HFFc6 (cell line): ENCODE measurements around the gene TMEM107. TPM values are rescaled to one million over a fixed set of nuclear protein-coding genes. Genes with fewer than 3 reads are reported as not detected.

Source experiments
- DNase-seq: peaks from one replicate; pipeline ENCODE4 v3.0.0-alpha.2; 2018
- H3K27ac Mint-ChIP-seq: 2 replicates; pipeline ENCODE4 v1.8.0; 2020; ENCODE audit warnings: mild to moderate bottlenecking, mixed read lengths
- H3K27me3 Mint-ChIP-seq: 2 replicates; pipeline ENCODE4 v1.8.0; 2021; ENCODE audit warnings: mild to moderate bottlenecking, moderate library complexity, mixed read lengths; ENCODE audit not compliant: insufficient read depth
- H3K36me3 Mint-ChIP-seq: 2 replicates; pipeline ENCODE4 v1.8.0; 2021; ENCODE audit warnings: low read depth, mixed read lengths
- H3K4me1 Mint-ChIP-seq: 2 replicates; pipeline ENCODE4 v1.8.0; 2020; ENCODE audit warnings: low read depth, mixed read lengths
- H3K4me3 Mint-ChIP-seq: 2 replicates; pipeline ENCODE4 v1.8.0; 2020; ENCODE audit warnings: mild to moderate bottlenecking, moderate library complexity, mixed read lengths
- H3K9me3 Mint-ChIP-seq: 2 replicates; pipeline ENCODE4 v1.8.0; 2020; ENCODE audit warnings: mild to moderate bottlenecking, mixed read lengths
- total RNA-seq, 6 experiments: library from RNA; stranded (reverse); fragmentation: NEBNext Ultra II Directional; extraction: Animal tissue kit (Norgen Biotek cat#: 25700); gene quantifications; 2 replicates in 1 of 6; 3 replicates in 5 of 6; pipeline ENCODE4 v1.2.3, GENCODE V29; 2021
- TF ChIP-seq, protein P1 (sequence below): fragments of 200-600 bp; sonication (generic); IDR thresholded peaks from 2 replicates; pipeline ENCODE4 v1.5.0; 2021; ENCODE audit warnings: antibody characterized with exemption, mild to moderate bottlenecking

Gene TMEM107
- total RNA-seq, 6 experiments from 2014 or later = 13.8 to 18.8 (median 17.5) TPM

DNA sequence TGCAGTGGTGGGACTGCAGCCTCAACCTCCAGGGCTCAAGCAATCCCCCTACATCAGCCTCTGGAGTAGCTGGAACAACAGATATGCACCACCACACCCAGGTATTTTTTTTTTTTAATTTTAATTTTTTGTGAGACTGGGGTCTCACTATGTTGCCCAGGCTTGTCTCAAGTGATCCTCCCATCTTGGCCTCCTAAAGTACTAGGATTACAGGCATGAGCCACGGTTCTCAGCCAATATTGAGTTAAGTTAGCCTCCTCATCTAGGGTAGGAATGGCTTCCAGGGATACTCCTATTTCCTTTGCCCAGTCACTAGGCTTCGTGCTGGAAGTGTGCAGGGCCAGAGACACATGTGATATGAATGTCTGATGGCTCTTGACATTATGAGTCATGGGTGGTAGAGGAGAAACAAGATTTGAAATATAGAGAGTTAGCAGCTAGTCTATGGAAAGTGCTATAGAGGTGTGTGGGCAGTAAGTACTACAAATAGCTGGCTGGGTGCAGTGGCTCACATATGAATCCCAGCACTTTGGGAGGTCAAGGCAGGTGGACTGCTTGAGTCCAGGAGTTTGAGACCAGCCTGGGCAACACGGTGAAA lies 44.2 kb downstream of the TMEM107 start:
- H3K4me3 Mint-ChIP-seq = no peak overlapping the region
- peaks cover 1% of the 10 kb centered on the region for H3K27me3 Mint-ChIP-seq
- TF ChIP-seq, protein P1, sequence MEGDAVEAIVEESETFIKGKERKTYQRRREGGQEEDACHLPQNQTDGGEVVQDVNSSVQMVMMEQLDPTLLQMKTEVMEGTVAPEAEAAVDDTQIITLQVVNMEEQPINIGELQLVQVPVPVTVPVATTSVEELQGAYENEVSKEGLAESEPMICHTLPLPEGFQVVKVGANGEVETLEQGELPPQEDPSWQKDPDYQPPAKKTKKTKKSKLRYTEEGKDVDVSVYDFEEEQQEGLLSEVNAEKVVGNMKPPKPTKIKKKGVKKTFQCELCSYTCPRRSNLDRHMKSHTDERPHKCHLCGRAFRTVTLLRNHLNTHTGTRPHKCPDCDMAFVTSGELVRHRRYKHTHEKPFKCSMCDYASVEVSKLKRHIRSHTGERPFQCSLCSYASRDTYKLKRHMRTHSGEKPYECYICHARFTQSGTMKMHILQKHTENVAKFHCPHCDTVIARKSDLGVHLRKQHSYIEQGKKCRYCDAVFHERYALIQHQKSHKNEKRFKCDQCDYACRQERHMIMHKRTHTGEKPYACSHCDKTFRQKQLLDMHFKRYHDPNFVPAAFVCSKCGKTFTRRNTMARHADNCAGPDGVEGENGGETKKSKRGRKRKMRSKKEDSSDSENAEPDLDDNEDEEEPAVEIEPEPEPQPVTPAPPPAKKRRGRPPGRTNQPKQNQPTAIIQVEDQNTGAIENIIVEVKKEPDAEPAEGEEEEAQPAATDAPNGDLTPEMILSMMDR = no peak
- H3K27ac Mint-ChIP-seq = peak overlapping the region; percentile 29; the same call in 1 of the 2 replicates
- no peaks in the 10 kb centered on the region for H3K9me3 Mint-ChIP-seq
- DNase-seq = peak; percentile 58
- H3K36me3 Mint-ChIP-seq = no peaks in the 10 kb centered on the region
- H3K4me1 Mint-ChIP-seq = peaks cover 34% of the 10 kb centered on the region

DNA sequence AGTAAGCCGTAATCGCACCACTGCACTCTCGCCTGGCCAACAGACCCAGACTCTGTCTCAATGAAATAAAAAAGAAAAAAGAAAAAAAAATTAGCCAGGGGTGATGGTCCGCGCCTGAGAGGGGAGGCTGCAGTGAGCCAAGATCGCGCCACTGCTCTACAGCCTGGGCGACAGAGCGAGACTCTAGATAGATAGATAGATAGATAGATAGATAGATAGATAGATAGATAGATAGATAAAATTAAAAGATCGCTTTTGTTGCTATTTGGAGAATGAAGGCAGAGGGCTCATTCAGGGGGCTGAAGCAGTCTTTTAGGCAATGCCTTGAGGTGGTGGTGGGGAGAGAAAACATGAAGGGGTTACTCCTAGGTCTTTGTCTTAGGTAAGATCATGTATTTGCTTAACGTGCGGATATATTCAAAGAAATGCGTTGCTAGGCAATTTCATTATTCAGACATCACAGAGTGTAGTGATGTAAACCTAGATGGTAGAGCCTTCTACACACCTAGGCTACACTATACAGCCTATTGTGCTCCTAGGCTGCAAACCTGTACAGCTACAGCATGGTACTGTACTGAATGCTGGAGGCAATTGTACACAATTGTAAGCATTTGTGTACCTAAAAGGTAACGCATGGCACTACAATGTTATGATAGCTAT lies 47.9 kb downstream of the TMEM107 start:
- Mint-ChIP-seq H3K9me3 (no peaks in the 10 kb centered on the region), H3K4me3 (no peak overlapping the region), H3K36me3 (no peaks in the 10 kb centered on the region), H3K4me1 (peaks cover 55% of the 10 kb centered on the region), H3K27me3 (peaks cover 4% of the 10 kb centered on the region), H3K27ac (no peak overlapping the region)
- TF ChIP-seq, protein P1 = no peak
- no peak for DNase-seq

DNA sequence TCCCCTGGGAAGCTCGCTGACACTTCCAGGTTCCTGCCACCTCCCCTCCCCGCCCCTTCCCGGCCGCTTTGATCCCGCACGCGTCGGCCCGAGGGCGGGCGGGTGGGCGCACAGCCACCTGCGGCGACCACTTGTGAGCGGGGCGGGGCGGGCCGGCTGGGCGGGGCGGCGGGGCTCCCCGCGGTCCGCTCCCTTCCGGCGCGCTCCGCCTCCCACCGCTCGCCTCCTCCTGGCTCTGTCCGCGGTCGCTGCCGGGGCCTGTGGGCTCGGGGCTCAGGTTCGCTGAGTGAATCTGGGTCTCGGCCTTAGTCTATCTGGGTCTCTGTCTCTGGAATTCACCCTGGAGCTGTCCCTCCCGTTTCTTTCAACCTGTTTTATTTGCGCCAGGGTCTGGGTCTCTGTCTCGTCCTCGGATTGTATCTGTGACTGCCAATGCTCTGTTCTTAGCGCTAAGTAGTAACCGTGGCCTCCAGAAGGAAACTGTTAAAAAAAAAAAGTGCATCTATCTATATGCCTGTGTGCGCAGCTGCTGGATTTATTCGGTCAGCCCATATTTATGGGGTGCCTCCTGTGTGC lies 49.6 kb downstream of the TMEM107 start:
- TF ChIP-seq, protein P1 = no peak
- peaks cover 53% of the 10 kb centered on the region for H3K4me1 Mint-ChIP-seq
- H3K9me3 Mint-ChIP-seq = no peaks in the 10 kb centered on the region
- H3K27ac Mint-ChIP-seq = peak overlapping the region; percentile 72
- peaks cover 2% of the 10 kb centered on the region for H3K27me3 Mint-ChIP-seq
- peak overlapping the region; percentile 88 for H3K4me3 Mint-ChIP-seq
- no peak for DNase-seq
- no peaks in the 10 kb centered on the region for H3K36me3 Mint-ChIP-seq

DNA sequence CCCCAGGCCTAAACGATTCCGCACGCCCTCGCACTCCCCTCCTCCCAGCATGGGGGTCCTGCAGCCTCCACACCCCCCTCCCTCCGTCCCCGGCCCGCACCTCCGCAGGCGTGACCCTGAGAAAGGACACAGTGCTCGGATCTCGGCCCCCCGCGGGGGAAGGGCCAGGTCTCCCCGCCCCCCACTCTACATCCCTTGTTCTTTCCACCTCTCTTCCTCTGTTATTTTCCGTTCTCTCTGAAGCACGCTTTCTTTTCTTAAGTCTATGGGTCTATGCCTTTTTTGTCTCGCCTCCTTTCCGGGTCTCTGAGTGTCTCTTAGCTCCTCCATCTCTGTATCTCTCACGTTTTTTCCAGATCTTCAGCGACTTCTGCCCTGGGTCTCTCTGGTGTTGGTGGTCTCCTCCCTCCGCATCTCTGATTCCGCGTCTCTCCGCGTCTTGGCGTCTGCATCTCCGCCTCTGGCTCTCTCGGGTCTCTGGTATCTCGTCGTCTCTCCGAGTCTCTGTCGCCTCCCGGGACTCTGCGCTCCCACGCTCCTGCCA lies 50.2 kb downstream of the TMEM107 start:
- H3K4me1 Mint-ChIP-seq = peaks cover 53% of the 10 kb centered on the region
- H3K9me3 Mint-ChIP-seq = no peaks in the 10 kb centered on the region
- TF ChIP-seq, protein P1 = no peak
- no peak for DNase-seq
- peaks cover 2% of the 10 kb centered on the region for H3K27me3 Mint-ChIP-seq
- peak overlapping the region; percentile 88 for H3K4me3 Mint-ChIP-seq
- no peaks in the 10 kb centered on the region for H3K36me3 Mint-ChIP-seq
- peak overlapping the region; percentile 35 for H3K27ac Mint-ChIP-seq

DNA sequence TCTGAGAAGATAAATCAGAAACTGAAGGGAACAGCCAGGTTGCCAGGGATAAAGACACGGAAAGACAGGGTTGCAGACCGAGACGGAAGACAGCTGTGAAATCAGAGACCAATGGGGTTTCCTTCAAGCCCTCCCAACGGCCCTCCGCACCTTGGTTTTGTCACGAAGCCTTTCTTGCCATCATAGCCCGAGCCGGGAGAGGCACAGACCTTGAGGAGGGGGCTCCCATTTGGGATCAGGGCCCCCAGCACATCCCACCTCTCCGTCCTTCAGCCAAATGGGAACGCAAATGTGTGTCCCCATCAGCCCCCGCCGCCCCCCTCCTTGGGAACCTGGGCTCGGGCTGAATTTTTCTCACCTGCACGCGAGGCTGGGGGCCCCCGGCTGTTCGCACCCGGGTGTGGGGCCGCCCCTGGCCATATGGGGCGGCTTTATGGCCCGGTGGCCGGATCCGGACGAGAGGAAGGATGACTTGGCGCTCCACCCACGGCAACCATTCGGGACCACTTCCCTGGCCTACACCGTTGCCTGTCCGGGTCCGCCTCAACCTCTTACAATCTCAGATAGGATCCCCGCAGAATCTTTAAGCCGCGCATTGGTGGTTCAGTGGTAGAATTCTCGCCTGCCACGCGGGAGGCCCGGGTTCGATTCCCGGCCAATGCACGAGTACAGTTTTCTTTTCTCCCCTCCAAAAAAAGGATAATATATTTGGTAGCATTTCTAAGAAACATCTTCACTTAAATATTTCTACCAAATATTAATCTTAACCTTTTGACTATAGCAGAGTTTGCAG lies 50.8 kb downstream of the TMEM107 start:
- Mint-ChIP-seq H3K4me3 (peak overlapping the region; percentile 88), H3K4me1 (peaks cover 58% of the 10 kb centered on the region), H3K27ac (no peak overlapping the region; the same call in 1 of the 2 replicates), H3K27me3 (peaks cover 7% of the 10 kb centered on the region), H3K9me3 (peaks cover 5% of the 10 kb centered on the region; the same call in 1 of the 2 replicates), H3K36me3 (no peaks in the 10 kb centered on the region)
- peak; percentile 57 for DNase-seq
- TF ChIP-seq, protein P1 = no peak
